ENCODE measurements around the gene OR6P1.

Gene OR6P1

GRCh38 chr1:158604968-158605367, 34.6 kb upstream of the OR6P1 start, which contains the start of gene OR10Z1:
Gene OR10Z1, plus strand, starts transcription at chr1:158605268. Its CDS starts 1,171 bp downstream, at chr1:158606439.
- Histone ChIP-seq H3K36me3 (replicated peaks; ENCODE audit: low read depth, low read length) (no peaks in the 10 kb centered on the region), H3K79me2 (ENCODE audit: low read length) (no peaks in the 10 kb centered on the region), H3K9ac (ENCODE audit: low read length) (no peak within 1 kb of the TSS), H3K4me3 (ENCODE audit: low read length) (no peak within 1 kb of the TSS), H3K4me1 (ENCODE audit: low read length) (no peaks in the 10 kb centered on the region), H3K9me3 (ENCODE audit: insufficient read depth, low read length) (no peaks in the 10 kb centered on the region), H4K20me1 (ENCODE audit: insufficient read depth, low read length) (no peaks in the 10 kb centered on the region), H3K27ac (ENCODE audit: low read length) (no peak within 1 kb of the TSS), H2AFZ (ENCODE audit: low read depth, low read length) (no peak within 1 kb of the TSS), H3K27me3 (ENCODE audit: low read depth, low read length) (no peaks in the 10 kb centered on the region), H3K4me2 (ENCODE audit: low read length) (no peak within 1 kb of the TSS)
- TF ChIP-seq EZH2phosphoT487 (IDR thresholded peaks at IDR 0.05; ENCODE audit: low read depth), result no peak
- TF ChIP-seq CTCF (IDR thresholded peaks at IDR 0.05; ENCODE audit: low read depth, low read length), result no peak

- no peak overlapping the region for H3K4me3 ChIP-seq (ENCODE audit: low read length)
- H3K79me2 ChIP-seq (ENCODE audit: low read length), result no peaks in the 10 kb centered on the region
- no peaks in the 10 kb centered on the region for H4K20me1 ChIP-seq (ENCODE audit: insufficient read depth, low read length)
- H3K27ac ChIP-seq (ENCODE audit: low read length), result no peak overlapping the region
- no peak overlapping the region for H3K4me2 ChIP-seq (ENCODE audit: low read length)
- no peak overlapping the region for H2AFZ ChIP-seq (ENCODE audit: low read depth, low read length)
- no peaks in the 10 kb centered on the region for H3K36me3 ChIP-seq (replicated peaks; ENCODE audit: low read depth, low read length)
- H3K9ac ChIP-seq (ENCODE audit: low read length), result no peak overlapping the region
- TF ChIP-seq CTCF (IDR thresholded peaks at IDR 0.05; ENCODE audit: low read depth, low read length), result no peak
- no peak for TF ChIP-seq EZH2phosphoT487 (IDR thresholded peaks at IDR 0.05; ENCODE audit: low read depth)
- H3K9me3 ChIP-seq (ENCODE audit: insufficient read depth, low read length), result no peaks in the 10 kb centered on the region
- H3K4me1 ChIP-seq (ENCODE audit: low read length), result no peaks in the 10 kb centered on the region
- H3K27me3 ChIP-seq (ENCODE audit: low read depth, low read length), result no peaks in the 10 kb centered on the region
These were observed 30.4 kb upstream of the OR6P1 start for GRCh38 chr1:158600735-158601134.

- TF ChIP-seq CTCF (IDR thresholded peaks at IDR 0.05; ENCODE audit: low read depth, low read length) (no peak), EZH2phosphoT487 (IDR thresholded peaks at IDR 0.05; ENCODE audit: low read depth) (no peak)
- Histone ChIP-seq H3K4me3 (ENCODE audit: low read length) (no peak overlapping the region), H3K4me2 (ENCODE audit: low read length) (no peak overlapping the region), H3K4me1 (ENCODE audit: low read length) (no peaks in the 10 kb centered on the region), H2AFZ (ENCODE audit: low read depth, low read length) (no peak overlapping the region), H3K9ac (ENCODE audit: low read length) (no peak overlapping the region), H4K20me1 (ENCODE audit: insufficient read depth, low read length) (no peaks in the 10 kb centered on the region), H3K27ac (ENCODE audit: low read length) (no peak overlapping the region), H3K36me3 (replicated peaks; ENCODE audit: low read depth, low read length) (no peaks in the 10 kb centered on the region), H3K79me2 (ENCODE audit: low read length) (no peaks in the 10 kb centered on the region), H3K27me3 (ENCODE audit: low read depth, low read length) (no peaks in the 10 kb centered on the region), H3K9me3 (ENCODE audit: insufficient read depth, low read length) (peaks cover 20% of the 10 kb centered on the region; the same call in 1 of the 2 replicates)
These were observed 16.6 kb upstream of the OR6P1 start for GRCh38 chr1:158586942-158587341.

- no peaks in the 10 kb centered on the region for H4K20me1 ChIP-seq (ENCODE audit: insufficient read depth, low read length)
- no peak overlapping the region for H3K9ac ChIP-seq (ENCODE audit: low read length)
- H2AFZ ChIP-seq (ENCODE audit: low read depth, low read length), result no peak overlapping the region
- no peaks in the 10 kb centered on the region for H3K4me1 ChIP-seq (ENCODE audit: low read length)
- H3K9me3 ChIP-seq (ENCODE audit: insufficient read depth, low read length), result peaks cover 19% of the 10 kb centered on the region; the same call in 1 of the 2 replicates
- no peaks in the 10 kb centered on the region for H3K79me2 ChIP-seq (ENCODE audit: low read length)
- H3K4me3 ChIP-seq (ENCODE audit: low read length), result no peak overlapping the region
- no peaks in the 10 kb centered on the region for H3K36me3 ChIP-seq (replicated peaks; ENCODE audit: low read depth, low read length)
- TF ChIP-seq EZH2phosphoT487 (IDR thresholded peaks at IDR 0.05; ENCODE audit: low read depth) (no peak), CTCF (IDR thresholded peaks at IDR 0.05; ENCODE audit: low read depth, low read length) (no peak)
- no peak overlapping the region for H3K4me2 ChIP-seq (ENCODE audit: low read length)
- H3K27me3 ChIP-seq (ENCODE audit: low read depth, low read length), result no peaks in the 10 kb centered on the region
- H3K27ac ChIP-seq (ENCODE audit: low read length), result no peak overlapping the region
These were observed 13.6 kb upstream of the OR6P1 start for GRCh38 chr1:158583962-158584361.
